HG03159 (cell line): ENCODE measurements around the gene KCNA1.

Experiments
- ATAC-seq: cut with Tn5 transposase; IDR thresholded peaks from one replicate; pipeline ENCODE4 v1.9.1; 2021; ENCODE audit warnings: mild to moderate bottlenecking, moderate library complexity; ENCODE audit not compliant: unreplicated experiment

The KCNA1 gene

GRCh38 chr12:4958697-4959375 is 49.1 kb downstream of the KCNA1 start:
- no peak for ATAC-seq

- ATAC-seq: no peak
These were observed 49.7 kb downstream of the KCNA1 start for GRCh38 chr12:4959381-4959780.

- no peak for ATAC-seq
These were observed 50.3 kb downstream of the KCNA1 start for GRCh38 chr12:4960030-4960429.

- ATAC-seq: no peak
These were observed 50.8 kb downstream of the KCNA1 start for GRCh38 chr12:4960547-4960946.

GRCh38 chr12:4961311-4961710 is 51.6 kb downstream of the KCNA1 start:
- no peak for ATAC-seq

GRCh38 chr12:4962539-4963486 is 53.1 kb downstream of the KCNA1 start:
- ATAC-seq: no peak
